Mesendoderm (in vitro differentiated cells): Measurements from ENCODE around the gene YY1. TPM values are rescaled to one million over a fixed set of nuclear protein-coding genes. Genes with fewer than 3 reads are reported as not detected.

Source experiments
- DNase-seq: peaks from one replicate; pipeline ENCODE4 v3.0.0; 2013
- H2AK5ac ChIP-seq: 2 replicates; pipeline ENCODE4 v1.6.1; 2013; ENCODE audit warnings: low read length, inconsistent platforms
- H2BK120ac ChIP-seq: 2 replicates; pipeline ENCODE4 v1.6.1; 2013; ENCODE audit warnings: low read depth, mild to moderate bottlenecking, low read length, moderate library complexity, mixed read lengths
- H2BK15ac ChIP-seq: replicated peaks from 2 replicates; pipeline ENCODE4 v1.6.1; 2013; ENCODE audit warnings: low read depth, mild to moderate bottlenecking, moderate library complexity
- H2BK5ac ChIP-seq: 2 replicates; pipeline ENCODE4 v1.6.1; 2013; ENCODE audit warnings: low read length, inconsistent platforms
- H3K18ac ChIP-seq: 2 replicates; pipeline ENCODE4 v1.6.1; 2013; ENCODE audit warnings: mild to moderate bottlenecking, low read length, mixed read lengths
- H3K23ac ChIP-seq: one replicate; pipeline ENCODE4 v1.6.1; 2013; ENCODE audit warnings: low read length
- H3K27ac ChIP-seq: 2 replicates; pipeline ENCODE4 v1.5.1; 2013; ENCODE audit warnings: low read depth, mild to moderate bottlenecking, inconsistent platforms, low read length, moderate library complexity
- H3K27me3 ChIP-seq: 2 replicates; pipeline ENCODE4 v1.6.1; 2013; ENCODE audit warnings: low read length, control low read depth, mild to moderate bottlenecking, inconsistent platforms; ENCODE audit not compliant: insufficient read depth, poor library complexity
- H3K36me3 ChIP-seq: 2 replicates; pipeline ENCODE4 v1.6.1; 2013; ENCODE audit warnings: low read length, inconsistent platforms; ENCODE audit not compliant: control insufficient read depth, insufficient read depth
- H3K4ac ChIP-seq: one replicate; pipeline ENCODE4 v1.6.1; 2013; ENCODE audit warnings: low read depth, mild to moderate bottlenecking, low read length, moderate library complexity
- H3K4me1 ChIP-seq: 2 replicates; pipeline ENCODE4 v1.6.1; 2013; ENCODE audit warnings: low read depth, low read length, inconsistent platforms; ENCODE audit not compliant: control insufficient read depth
- H3K4me2 ChIP-seq: 2 replicates; pipeline ENCODE4 v1.6.1; 2013; ENCODE audit warnings: low read length
- H3K4me3 ChIP-seq: 2 replicates; pipeline ENCODE4 v1.5.1; 2013; ENCODE audit warnings: mild to moderate bottlenecking, low read length
- H3K56ac ChIP-seq: one replicate; pipeline ENCODE4 v1.6.1; 2013; ENCODE audit warnings: low read length
- H3K79me1 ChIP-seq: 2 replicates; pipeline ENCODE4 v1.6.1; 2013; ENCODE audit warnings: low read length, inconsistent platforms
- H3K79me2 ChIP-seq: 2 replicates; pipeline ENCODE4 v1.6.1; 2013; ENCODE audit warnings: mild to moderate bottlenecking, low read length; ENCODE audit not compliant: control insufficient read depth, insufficient read depth
- H3K9ac ChIP-seq: 2 replicates; pipeline ENCODE4 v1.6.1; 2013; ENCODE audit warnings: low read length, inconsistent platforms
- H4K5ac ChIP-seq: one replicate; pipeline ENCODE4 v1.6.1; 2013; ENCODE audit warnings: low read length
- H4K8ac ChIP-seq: one replicate; pipeline ENCODE4 v1.6.1; 2013; ENCODE audit warnings: low read depth, mild to moderate bottlenecking, control low read depth, low read length, moderate library complexity
- WGBS: extraction: QIAGEN DNeasy Blood & Tissue Kit; methylation state at CpG from one replicate; pipeline ENCODE4 v1.1.7; 2013; ENCODE audit warnings: low lambda C conversion rate, missing lambda C conversion rate; ENCODE audit not compliant: insufficient coverage; ENCODE audit errors: extremely low coverage; 5-methylcytosine and 5-hydroxymethylcytosine counted together
- small RNA-seq: library from polyadenylated mRNA; stranded (forward); fragments of <200 nt; extraction: miRNeasy Mini kit (QIAGEN cat#:217004); gene quantifications from one replicate; pipeline ENCODE3, GENCODE V24; 2013; ENCODE audit not compliant: insufficient read depth

Gene YY1

GRCh38 chr14:100329233-100330006 lies 90.5 kb downstream of the YY1 start:
- H2AK5ac ChIP-seq = no peak overlapping the region

DNA sequence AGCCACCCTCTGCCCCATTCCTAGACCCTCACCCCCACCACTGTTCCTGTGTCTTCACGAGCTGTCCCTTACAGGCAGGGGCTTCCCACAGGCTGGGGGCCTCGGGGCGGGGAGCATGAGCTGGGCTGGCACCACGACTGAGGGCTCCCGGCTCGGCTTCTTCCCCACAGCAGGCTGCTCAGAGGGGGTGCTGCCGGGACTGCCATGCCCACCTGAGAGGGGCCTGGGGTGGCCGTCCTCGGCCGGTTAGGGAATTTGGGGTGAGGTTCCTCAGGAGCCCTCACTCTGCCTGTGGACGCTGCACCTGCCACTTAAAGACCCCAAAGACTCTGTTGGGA lies 91.0 kb downstream of the YY1 start:
- no peak overlapping the region for H3K27ac ChIP-seq
- H3K23ac ChIP-seq = no peak overlapping the region
- H4K8ac ChIP-seq = no peak overlapping the region
- no peaks in the 10 kb centered on the region for H3K79me2 ChIP-seq
- no peaks in the 10 kb centered on the region for H3K4me1 ChIP-seq
- no peak overlapping the region for H4K5ac ChIP-seq
- H3K79me1 ChIP-seq = no peaks in the 10 kb centered on the region
- H3K4me2 ChIP-seq = no peak overlapping the region
- no peak overlapping the region for H2AK5ac ChIP-seq
- H3K27me3 ChIP-seq = no peaks in the 10 kb centered on the region
- H3K56ac ChIP-seq = no peak overlapping the region
- H3K9ac ChIP-seq = no peak overlapping the region
- no peak overlapping the region for H3K4me3 ChIP-seq
- peaks cover 5% of the 10 kb centered on the region for H3K36me3 ChIP-seq
- H3K4ac ChIP-seq = no peak overlapping the region
- no peak overlapping the region for H3K18ac ChIP-seq
- whole genome bisulfite sequencing = no CpG with 5 or more reads among the region's 11 CpGs
- H2BK5ac ChIP-seq = no peak overlapping the region
- DNase-seq = no peak
- no peak overlapping the region for H2BK15ac ChIP-seq
- no peak overlapping the region for H2BK120ac ChIP-seq

More at GRCh38 chr14:100329233-100330006, 90.5 kb downstream of the YY1 start:
- H3K9ac ChIP-seq = no peak overlapping the region
- H3K27ac ChIP-seq = no peak overlapping the region
- DNase-seq = no peak
- H2BK15ac ChIP-seq = no peak overlapping the region
- H3K36me3 ChIP-seq = peaks cover 4% of the 10 kb centered on the region
- H3K4me2 ChIP-seq = no peak overlapping the region
- H3K27me3 ChIP-seq = no peaks in the 10 kb centered on the region
- no peak overlapping the region for H4K5ac ChIP-seq
- H2BK5ac ChIP-seq = no peak overlapping the region
- H3K56ac ChIP-seq = no peak overlapping the region
- no peaks in the 10 kb centered on the region for H3K79me2 ChIP-seq
- H3K4me3 ChIP-seq = no peak overlapping the region
- WGBS = no CpG with 5 or more reads among the region's 36 CpGs
- no peak overlapping the region for H3K18ac ChIP-seq
- no peaks in the 10 kb centered on the region for H3K4me1 ChIP-seq
- H3K4ac ChIP-seq = no peak overlapping the region
- no peak overlapping the region for H4K8ac ChIP-seq
- no peaks in the 10 kb centered on the region for H3K79me1 ChIP-seq
- no peak overlapping the region for H2BK120ac ChIP-seq
- no peak overlapping the region for H3K23ac ChIP-seq

DNA sequence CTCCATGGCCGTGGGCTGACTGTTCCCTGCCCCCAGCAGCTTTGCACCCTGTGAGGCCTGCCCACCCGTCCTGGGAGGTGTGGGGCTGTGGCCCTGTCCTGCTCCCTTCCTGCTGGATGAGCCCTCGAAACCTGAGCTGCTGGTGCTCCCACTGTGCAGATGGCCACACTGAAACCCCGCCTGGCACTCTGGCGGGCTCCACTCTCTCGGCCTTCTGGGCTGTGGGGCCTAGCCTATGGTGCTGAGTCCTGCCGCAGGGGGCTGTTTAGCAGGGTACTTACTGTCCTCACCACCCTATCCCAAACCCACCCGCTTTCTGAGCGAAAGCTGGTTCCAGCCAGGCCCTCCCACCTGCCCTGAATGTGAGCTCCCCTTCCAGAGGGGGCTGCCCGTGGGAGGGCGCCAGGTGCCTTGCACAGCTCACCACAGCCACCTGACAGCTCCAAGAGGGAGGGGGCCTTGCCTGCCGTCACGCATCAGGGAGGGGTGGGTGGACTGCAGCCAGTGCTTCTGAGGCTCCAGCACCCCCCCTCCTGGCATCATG lies 91.5 kb downstream of the YY1 start:
- H4K8ac ChIP-seq = no peak overlapping the region
- H2BK15ac ChIP-seq = no peak overlapping the region
- no peak overlapping the region for H3K23ac ChIP-seq
- no peak overlapping the region for H3K4ac ChIP-seq
- H3K79me1 ChIP-seq = no peaks in the 10 kb centered on the region
- H3K4me1 ChIP-seq = no peaks in the 10 kb centered on the region
- no peaks in the 10 kb centered on the region for H3K79me2 ChIP-seq
- DNase-seq = no peak
- H2AK5ac ChIP-seq = no peak overlapping the region
- peaks cover 5% of the 10 kb centered on the region for H3K36me3 ChIP-seq
- no peak overlapping the region for H2BK5ac ChIP-seq
- H3K27ac ChIP-seq = no peak overlapping the region
- H3K4me2 ChIP-seq = no peak overlapping the region
- no peak overlapping the region for H3K9ac ChIP-seq
- no CpG with 5 or more reads among the region's 13 CpGs for WGBS
- H3K4me3 ChIP-seq = no peak overlapping the region
- H3K27me3 ChIP-seq = no peaks in the 10 kb centered on the region
- H3K56ac ChIP-seq = no peak overlapping the region
- no peak overlapping the region for H4K5ac ChIP-seq
- H2BK120ac ChIP-seq = no peak overlapping the region
- no peak overlapping the region for H3K18ac ChIP-seq

GRCh38 chr14:100332071-100332639 lies 93.2 kb downstream of the YY1 start:
- Histone ChIP-seq H3K56ac (no peak overlapping the region), H3K4ac (no peak overlapping the region), H2AK5ac (no peak overlapping the region), H3K4me1 (no peaks in the 10 kb centered on the region), H2BK5ac (no peak overlapping the region), H2BK15ac (no peak overlapping the region), H3K9ac (no peak overlapping the region), H3K36me3 (peaks cover 10% of the 10 kb centered on the region), H3K4me3 (no peak overlapping the region), H4K8ac (no peak overlapping the region), H2BK120ac (no peak overlapping the region), H3K4me2 (no peak overlapping the region), H3K27ac (no peak overlapping the region), H3K23ac (no peak overlapping the region), H3K79me2 (no peaks in the 10 kb centered on the region), H3K79me1 (no peaks in the 10 kb centered on the region), H4K5ac (no peak overlapping the region), H3K18ac (no peak overlapping the region), H3K27me3 (no peaks in the 10 kb centered on the region)
- no CpG with 5 or more reads among the region's 11 CpGs for WGBS
- no peak for DNase-seq

Small RNAs within 50 kb of the gene (small RNA-seq; reads per million reads assigned to genes)
- gene MIR345 (1,176 reads per million, percentile 99 among the genes with 10 or more reads in this experiment), gene RN7SL523P (not detected)
